ENCODE measurements around the gene OST4.

The OST4 gene

GRCh38 chr2:27025281-27025800, 46.1 kb downstream of the OST4 start:
- no peak overlapping the region for H3K27ac ChIP-seq (ENCODE audit: low read length)
- H3K36me3 ChIP-seq (ENCODE audit: control insufficient read depth, low read depth, low read length): no peaks in the 10 kb centered on the region
- H3K27me3 ChIP-seq (ENCODE audit: control insufficient read depth, insufficient read depth, low read length): no peaks in the 10 kb centered on the region
- H3K9ac ChIP-seq (ENCODE audit: low read length): no peak overlapping the region
- H3K4me1 ChIP-seq (ENCODE audit: control insufficient read depth, low read depth, low read length): peaks cover 3% of the 10 kb centered on the region
- H3K4me3 ChIP-seq (ENCODE audit: low read length): no peak overlapping the region
- no peaks in the 10 kb centered on the region for H3K9me3 ChIP-seq (ENCODE audit: control insufficient read depth, low read depth, low read length)

DNA sequence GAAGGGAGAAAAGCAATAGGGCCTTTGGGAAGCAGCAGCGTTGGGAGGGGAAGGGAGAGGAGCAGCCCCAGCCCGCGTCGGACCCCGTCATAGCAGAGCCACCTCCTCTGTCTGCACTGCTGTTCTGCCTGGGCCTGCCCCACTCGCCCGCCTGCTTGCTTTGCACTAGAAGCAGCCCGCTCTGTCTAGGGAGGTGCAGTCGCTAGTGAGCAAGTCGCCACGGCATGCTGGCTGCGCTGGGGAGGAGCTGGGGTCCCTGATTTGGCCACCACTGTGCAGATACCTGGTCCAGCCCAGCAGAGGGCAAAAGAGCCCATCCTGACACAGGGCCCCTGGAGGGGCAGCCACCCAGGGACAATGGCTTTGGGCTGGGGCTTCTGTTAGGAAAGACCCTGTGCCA, 46.6 kb downstream of the OST4 start:
- Histone ChIP-seq H3K27ac (ENCODE audit: low read length) (no peak overlapping the region), H3K9ac (ENCODE audit: low read length) (no peak overlapping the region), H3K4me3 (ENCODE audit: low read length) (no peak overlapping the region), H3K27me3 (ENCODE audit: control insufficient read depth, insufficient read depth, low read length) (no peaks in the 10 kb centered on the region), H3K4me1 (ENCODE audit: control insufficient read depth, low read depth, low read length) (peaks cover 3% of the 10 kb centered on the region), H3K9me3 (ENCODE audit: control insufficient read depth, low read depth, low read length) (no peaks in the 10 kb centered on the region), H3K36me3 (ENCODE audit: control insufficient read depth, low read depth, low read length) (no peaks in the 10 kb centered on the region)

DNA sequence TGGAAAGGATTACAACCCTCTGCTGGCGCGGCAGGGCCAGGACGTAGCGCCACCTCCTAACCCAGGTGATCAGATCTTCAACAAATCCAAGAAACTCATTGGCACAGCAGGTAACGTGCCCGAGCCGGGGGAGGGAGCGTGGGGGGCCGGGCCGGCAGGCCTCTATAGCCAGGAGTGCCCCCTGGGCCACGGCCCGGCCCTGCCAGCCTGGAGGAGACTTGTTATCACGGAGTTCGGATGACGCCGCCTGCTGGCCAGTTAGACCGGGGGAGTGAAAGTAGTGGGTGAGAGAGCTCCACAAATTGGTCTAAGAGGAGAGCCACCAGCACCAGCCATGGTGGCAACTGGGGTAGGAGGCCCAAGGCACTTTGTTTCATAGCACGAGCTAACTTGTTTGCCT, 47.3 kb downstream of the OST4 start:
- no peak overlapping the region for H3K9ac ChIP-seq (ENCODE audit: low read length)
- H3K4me1 ChIP-seq (ENCODE audit: control insufficient read depth, low read depth, low read length): peaks cover 3% of the 10 kb centered on the region
- no peaks in the 10 kb centered on the region for H3K9me3 ChIP-seq (ENCODE audit: control insufficient read depth, low read depth, low read length)
- H3K27me3 ChIP-seq (ENCODE audit: control insufficient read depth, insufficient read depth, low read length): no peaks in the 10 kb centered on the region
- H3K4me3 ChIP-seq (ENCODE audit: low read length): no peak overlapping the region
- H3K36me3 ChIP-seq (ENCODE audit: control insufficient read depth, low read depth, low read length): no peaks in the 10 kb centered on the region
- no peak overlapping the region for H3K27ac ChIP-seq (ENCODE audit: low read length)

- no peak overlapping the region for H3K27ac ChIP-seq (ENCODE audit: low read length)
- no peaks in the 10 kb centered on the region for H3K36me3 ChIP-seq (ENCODE audit: control insufficient read depth, low read depth, low read length)
- no peaks in the 10 kb centered on the region for H3K9me3 ChIP-seq (ENCODE audit: control insufficient read depth, low read depth, low read length)
- peaks cover 3% of the 10 kb centered on the region for H3K4me1 ChIP-seq (ENCODE audit: control insufficient read depth, low read depth, low read length)
- no peaks in the 10 kb centered on the region for H3K27me3 ChIP-seq (ENCODE audit: control insufficient read depth, insufficient read depth, low read length)
- no peak overlapping the region for H3K9ac ChIP-seq (ENCODE audit: low read length)
- no peak overlapping the region for H3K4me3 ChIP-seq (ENCODE audit: low read length)
Observed at GRCh38 chr2:27023740-27024139, 47.7 kb downstream of the OST4 start.

GRCh38 chr2:27021253-27022049, 50.0 kb downstream of the OST4 start:
- no peak overlapping the region for H3K9ac ChIP-seq (ENCODE audit: low read length)
- H3K4me3 ChIP-seq (ENCODE audit: low read length): no peak overlapping the region
- no peaks in the 10 kb centered on the region for H3K27me3 ChIP-seq (ENCODE audit: control insufficient read depth, insufficient read depth, low read length)

More at GRCh38 chr2:27021253-27022049, 50.0 kb downstream of the OST4 start:
- Histone ChIP-seq H3K9me3 (ENCODE audit: control insufficient read depth, low read depth, low read length) (no peaks in the 10 kb centered on the region), H3K27ac (ENCODE audit: low read length) (no peak overlapping the region), H3K36me3 (ENCODE audit: control insufficient read depth, low read depth, low read length) (no peaks in the 10 kb centered on the region), H3K4me1 (ENCODE audit: control insufficient read depth, low read depth, low read length) (peaks cover 3% of the 10 kb centered on the region)

Data from iPS-18a (cell line).